Measurements from ENCODE around the gene M6PR. TPM values are rescaled to one million over a fixed set of nuclear protein-coding genes. Genes with fewer than 3 reads are reported as not detected.

The M6PR gene
- total and polyA plus RNA-seq, 2 of the 13 experiments (the other 11 are each of a cell fraction or from before 2014, with no cell fraction given): 98.2 to 127 TPM

GRCh38 chr12:8949342-8950220 lies at the start of gene M6PR (continued):
- no peak for TF ChIP-seq ZNF646 (CRISPR knock-in tag; IDR thresholded peaks at IDR 0.05)
- peak; percentile 45; the same call in 1 of the 2 replicates for TF ChIP-seq HNF4A (CRISPR knock-in tag; IDR thresholded peaks at IDR 0.05)
- TF ChIP-seq SIN3B (IDR thresholded peaks at IDR 0.05; ENCODE audit: low read length): no peak
- TF ChIP-seq FLYWCH1 (CRISPR knock-in tag; IDR thresholded peaks at IDR 0.05): no peak
- TF ChIP-seq AKAP8 (CRISPR knock-in tag; IDR thresholded peaks at IDR 0.05): no peak
- no peak for TF ChIP-seq NFIC (IDR thresholded peaks at IDR 0.05; ENCODE audit: low read length)
- TF ChIP-seq ZBTB8A (CRISPR knock-in tag; IDR thresholded peaks at IDR 0.05; ENCODE audit: borderline replicate concordance, low read depth): no peak; the same call in 1 of the 2 replicates
- no peak for TF ChIP-seq KLF13 (CRISPR knock-in tag; IDR thresholded peaks at IDR 0.05)
- no peak for TF ChIP-seq MIER2 (CRISPR knock-in tag; IDR thresholded peaks at IDR 0.05)
- TF ChIP-seq ZNF883 (CRISPR knock-in tag; IDR thresholded peaks at IDR 0.05; ENCODE audit: not compliant biosample characterization): peak; percentile 46
- TF ChIP-seq AGO1 (IDR thresholded peaks at IDR 0.05; ENCODE audit: low read depth, low read length, poor library complexity, severe bottlenecking): peak; percentile 68
- peak; percentile 51 for TF ChIP-seq ZNF563 (CRISPR knock-in tag; IDR thresholded peaks at IDR 0.05)
- TF ChIP-seq XRCC5 (optimal IDR thresholded peaks at IDR 0.05; ENCODE audit: low read length): no peak
- TF ChIP-seq CSRNP1 (CRISPR knock-in tag; IDR thresholded peaks at IDR 0.05): peak; percentile 86
- peak; percentile 23; the same call in 1 of the 2 replicates for TF ChIP-seq ARID5B (CRISPR knock-in tag; IDR thresholded peaks at IDR 0.05)
- peak; percentile 97 for TF ChIP-seq ELF4 (CRISPR knock-in tag; IDR thresholded peaks at IDR 0.05; ENCODE audit: borderline replicate concordance)

Measured in HepG2 (cell line).